Fibroblast of skin of right biceps (primary cell): ENCODE results near the gene RABL6.
"Not testable (repeated sequence)": the region's sequence is repeated elsewhere in the genome, so short reads cannot be mapped to it uniquely, and the experiment has no call there.

ENCODE experiments used
- DNase-seq: peaks from one replicate; pipeline ENCODE4 v3.0.0-alpha.2; 2013

Gene RABL6

GRCh38 chr9:136796775-136797347 is 10.9 kb upstream of the RABL6 start:
- DNase-seq = peak; percentile 33

DNA sequence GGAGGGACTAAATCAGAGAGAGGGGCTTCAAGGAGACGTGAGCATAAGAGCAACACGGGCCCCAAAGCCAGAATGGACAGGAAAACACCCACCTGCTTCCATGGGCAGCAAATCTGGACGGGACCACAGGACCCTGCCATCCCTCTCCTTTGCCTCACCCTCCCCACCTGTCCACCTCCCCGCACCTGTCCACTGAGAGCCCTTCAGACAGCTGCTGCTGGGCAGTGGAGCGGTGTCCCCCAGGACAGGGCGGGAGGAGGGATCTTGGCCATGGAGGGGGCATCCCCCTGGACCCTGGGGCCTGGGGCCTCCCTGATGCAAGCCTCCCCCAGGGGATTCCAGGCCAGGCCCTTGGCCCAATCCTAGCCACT is 9.1 kb upstream of the RABL6 start:
- DNase-seq = no peak

DNA sequence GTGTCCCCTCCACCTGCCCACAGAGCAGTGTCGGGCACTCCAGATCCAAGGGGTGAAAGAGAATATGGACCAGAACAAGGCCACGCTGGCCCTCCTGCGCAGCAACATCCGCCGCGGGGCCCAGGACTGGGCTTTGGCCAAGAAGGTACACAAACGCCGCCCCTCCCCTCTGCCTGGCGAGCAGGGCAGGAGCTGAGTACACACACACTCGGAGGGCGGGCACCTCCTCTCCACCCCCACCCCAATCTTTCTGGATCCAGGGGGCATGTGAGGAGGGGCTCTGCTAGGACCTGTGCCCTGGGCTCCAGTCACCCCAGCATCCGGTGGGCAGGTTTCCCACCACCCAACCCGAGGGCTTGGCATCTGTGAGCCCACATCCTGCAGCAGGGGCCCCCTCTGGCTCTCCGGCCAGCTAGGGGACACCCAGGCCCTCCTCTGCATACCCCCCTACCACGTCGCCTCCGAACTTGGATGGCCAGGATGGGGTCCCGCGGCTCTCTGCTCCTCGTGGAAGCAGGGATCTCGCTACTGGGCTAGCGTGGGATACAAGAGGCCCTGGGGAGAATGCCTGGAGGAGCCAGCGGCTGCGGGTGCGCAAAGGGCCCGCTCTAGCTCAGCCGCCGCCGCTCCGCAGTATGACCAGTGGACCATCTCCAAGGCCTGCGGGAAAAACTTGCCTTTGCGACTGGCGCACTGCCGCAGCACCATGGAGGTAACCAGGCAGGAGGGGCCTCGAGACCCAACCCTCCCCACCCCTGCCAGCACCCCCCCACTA is 8.5 kb upstream of the RABL6 start:
- no peak for DNase-seq

DNA sequence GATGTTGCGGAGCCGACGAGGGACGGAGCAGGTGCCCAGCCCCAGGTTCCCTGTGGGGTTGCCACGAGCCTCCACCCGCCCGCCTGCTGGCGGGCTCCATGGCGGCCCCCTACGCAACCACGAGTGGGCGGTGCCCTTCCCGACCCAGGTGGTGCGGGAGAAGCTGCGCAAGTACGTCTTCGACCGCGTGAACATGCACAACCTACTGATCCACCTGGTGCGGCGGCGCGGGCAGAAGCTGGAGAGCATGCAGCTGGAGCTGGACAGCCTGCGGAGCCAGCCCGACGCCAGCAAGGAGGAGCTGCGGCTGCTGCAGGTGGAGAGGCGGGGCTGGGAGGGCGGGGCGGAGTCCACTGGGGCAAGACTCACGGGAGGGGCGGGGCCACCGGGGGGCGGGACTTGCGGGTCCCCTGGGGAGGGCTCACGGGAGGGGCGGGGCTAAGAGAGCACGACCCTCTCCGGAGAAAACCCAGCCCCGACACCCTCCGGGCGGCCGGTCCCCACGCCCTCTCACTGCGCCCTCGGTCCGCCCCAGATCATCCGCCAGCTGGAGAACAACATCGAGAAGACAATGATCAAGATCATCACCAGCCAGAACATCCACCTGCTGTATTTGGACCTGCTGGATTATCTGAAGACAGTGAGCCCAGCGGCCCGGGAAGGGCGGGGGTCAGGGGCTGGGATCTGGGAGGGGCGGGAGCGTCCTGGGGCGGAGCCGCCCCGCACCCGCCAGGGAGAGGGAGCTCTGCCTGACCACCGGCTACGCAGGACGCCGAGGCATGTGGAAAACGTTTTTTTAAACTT is 7.7 kb upstream of the RABL6 start:
- peak; percentile 44 for DNase-seq

DNA sequence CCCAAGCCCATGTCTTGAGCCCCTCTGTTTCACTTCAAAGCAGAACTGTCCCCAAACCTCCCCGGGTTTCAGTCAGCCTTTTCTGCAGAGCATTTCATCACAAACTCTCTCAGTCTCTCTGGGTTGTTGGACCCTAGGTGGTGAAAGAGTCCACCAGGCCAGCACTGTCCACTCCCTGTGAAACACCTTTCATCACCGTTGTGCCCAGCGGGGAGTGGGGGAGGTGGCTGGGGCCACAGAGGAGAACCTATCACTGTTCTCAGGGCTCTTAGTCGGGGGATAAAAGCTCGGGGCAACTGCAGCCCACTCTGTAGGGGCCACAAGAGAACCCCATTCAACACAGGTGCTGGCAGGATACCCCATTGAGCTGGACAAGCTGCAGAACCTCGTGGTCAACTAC is 5.4 kb upstream of the RABL6 start:
- no peak for DNase-seq

- DNase-seq = not testable (repeated sequence)
Observed at GRCh38 chr9:136803009-136803550, 4.7 kb upstream of the RABL6 start.

- DNase-seq = no peak
Observed at GRCh38 chr9:136803551-136804508, 3.9 kb upstream of the RABL6 start.

DNA sequence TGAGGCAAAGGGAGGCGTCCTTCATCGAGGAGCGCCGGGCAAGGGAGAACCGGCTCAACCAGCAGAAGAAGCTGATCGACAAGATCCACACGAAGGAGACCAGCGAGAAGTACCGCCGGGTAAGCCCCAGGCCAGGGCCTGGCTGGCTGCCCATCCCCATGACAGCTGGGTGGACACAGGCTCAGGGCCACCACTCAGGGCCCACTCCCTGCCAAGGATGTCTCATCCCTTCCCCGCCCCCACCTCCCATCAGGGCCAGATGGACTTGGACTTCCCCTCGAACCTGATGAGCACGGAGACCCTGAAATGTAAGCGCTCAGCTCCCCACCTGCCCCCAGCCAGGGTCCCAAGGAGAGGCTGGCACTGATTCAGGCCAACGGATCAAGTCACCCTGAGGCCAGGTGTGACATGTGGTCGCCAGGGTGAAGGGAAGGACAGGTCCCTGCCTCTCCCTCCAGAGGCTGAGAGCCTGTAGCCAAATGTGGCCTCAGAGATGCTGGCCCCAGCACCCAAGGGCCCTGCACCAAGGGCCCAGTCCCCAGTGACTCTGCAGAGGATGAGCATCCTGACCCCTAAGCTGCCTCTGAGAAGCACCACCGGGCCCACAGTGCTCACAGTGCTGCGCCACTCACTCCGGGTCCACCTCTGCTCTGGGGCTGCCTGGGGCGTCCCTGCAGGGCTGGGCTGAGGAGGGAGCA is 3.1 kb upstream of the RABL6 start:
- no peak for DNase-seq

- no peak for DNase-seq
Observed at GRCh38 chr9:136805207-136805740, 2.5 kb upstream of the RABL6 start.

DNA sequence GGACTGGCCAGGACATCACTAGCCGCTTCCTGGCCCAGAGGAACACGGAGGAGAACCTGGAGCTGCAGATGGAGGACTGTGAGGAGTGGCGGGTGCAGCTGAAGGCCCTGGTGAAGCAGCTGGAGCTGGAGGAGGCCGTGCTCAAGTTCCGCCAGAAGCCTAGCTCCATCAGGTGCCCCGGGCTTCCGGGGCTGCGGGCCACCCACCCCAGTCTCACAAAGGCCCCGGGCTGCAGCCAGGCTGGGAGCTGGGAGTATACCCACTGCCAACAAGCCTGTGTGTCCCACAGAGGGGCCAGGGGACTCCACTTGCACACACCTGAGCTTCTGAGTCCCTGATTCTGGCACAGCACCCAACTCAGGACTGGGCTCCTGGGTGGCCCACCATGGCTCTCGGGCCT is 1.7 kb upstream of the RABL6 start:
- no peak for DNase-seq

DNA sequence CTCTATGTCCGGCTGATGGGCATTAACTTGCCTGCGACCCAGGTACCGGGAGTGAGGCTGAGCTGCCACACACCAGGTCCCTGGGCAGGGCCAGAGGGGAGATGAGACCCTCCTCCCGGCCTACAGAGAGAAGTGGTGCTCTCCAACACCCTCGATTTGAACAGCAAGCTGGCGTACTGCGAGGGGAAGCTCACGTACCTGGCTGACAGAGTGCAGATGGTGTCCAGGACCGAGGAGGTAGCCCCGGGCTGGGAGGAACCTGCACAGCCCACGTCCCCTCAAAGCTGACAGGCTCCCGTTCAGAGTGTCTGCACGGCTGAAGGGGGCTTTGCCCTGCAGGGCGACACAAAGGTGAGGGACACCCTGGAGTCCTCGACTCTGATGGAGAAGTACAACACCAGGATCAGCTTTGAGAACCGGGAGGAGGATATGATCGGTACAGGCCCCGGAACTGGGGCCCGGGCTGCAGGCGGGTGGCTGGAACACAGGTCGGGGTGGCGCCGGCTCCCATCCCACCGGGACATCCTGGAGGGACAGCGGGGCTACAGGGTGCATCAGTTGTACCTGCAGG is 1.0 kb upstream of the RABL6 start:
- no peak for DNase-seq

- DNase-seq = no peak
Observed at GRCh38 chr9:136808075-136808805, 492 bp downstream of the RABL6 start.

GRCh38 chr9:136808806-136809158 is 1.0 kb downstream of the RABL6 start:
- DNase-seq = peak; percentile 27

DNA sequence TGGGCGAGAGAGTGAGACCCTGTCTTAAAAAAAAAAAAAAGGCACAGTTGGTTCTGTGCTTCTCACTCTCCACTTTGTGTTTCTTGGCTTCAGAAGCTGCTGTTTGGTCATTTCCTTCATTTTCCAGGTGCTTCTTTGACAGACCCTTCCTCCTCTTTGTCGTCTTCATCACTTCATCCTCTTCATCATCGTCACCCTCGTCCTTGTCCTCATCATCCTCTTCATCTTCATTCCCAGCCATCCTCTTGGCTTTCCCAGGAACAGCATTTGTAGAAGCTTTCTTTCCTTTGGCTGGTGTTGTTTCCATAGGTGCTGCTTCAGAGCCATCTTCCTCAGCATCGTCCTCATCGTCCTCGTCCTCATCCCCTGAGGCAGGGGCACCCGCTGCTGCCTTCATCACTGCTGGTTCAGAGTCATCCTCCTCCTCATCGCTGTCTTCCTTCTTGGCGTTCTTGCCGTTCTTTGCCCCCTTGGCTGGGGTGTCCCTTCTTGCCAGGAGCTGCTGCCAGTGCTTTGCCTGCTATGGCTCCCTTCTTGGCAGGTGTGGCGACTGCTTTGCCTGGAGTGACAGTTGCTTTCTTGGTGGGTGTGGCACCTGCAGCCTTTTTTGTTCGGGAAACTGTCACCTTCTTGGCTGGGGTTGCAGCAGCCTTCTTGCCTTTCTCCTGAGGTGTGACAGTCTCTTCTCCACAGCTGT is 7.1 kb downstream of the RABL6 start:
- DNase-seq = no peak

GRCh38 chr9:136815422-136815782 is 7.7 kb downstream of the RABL6 start:
- DNase-seq = no peak

DNA sequence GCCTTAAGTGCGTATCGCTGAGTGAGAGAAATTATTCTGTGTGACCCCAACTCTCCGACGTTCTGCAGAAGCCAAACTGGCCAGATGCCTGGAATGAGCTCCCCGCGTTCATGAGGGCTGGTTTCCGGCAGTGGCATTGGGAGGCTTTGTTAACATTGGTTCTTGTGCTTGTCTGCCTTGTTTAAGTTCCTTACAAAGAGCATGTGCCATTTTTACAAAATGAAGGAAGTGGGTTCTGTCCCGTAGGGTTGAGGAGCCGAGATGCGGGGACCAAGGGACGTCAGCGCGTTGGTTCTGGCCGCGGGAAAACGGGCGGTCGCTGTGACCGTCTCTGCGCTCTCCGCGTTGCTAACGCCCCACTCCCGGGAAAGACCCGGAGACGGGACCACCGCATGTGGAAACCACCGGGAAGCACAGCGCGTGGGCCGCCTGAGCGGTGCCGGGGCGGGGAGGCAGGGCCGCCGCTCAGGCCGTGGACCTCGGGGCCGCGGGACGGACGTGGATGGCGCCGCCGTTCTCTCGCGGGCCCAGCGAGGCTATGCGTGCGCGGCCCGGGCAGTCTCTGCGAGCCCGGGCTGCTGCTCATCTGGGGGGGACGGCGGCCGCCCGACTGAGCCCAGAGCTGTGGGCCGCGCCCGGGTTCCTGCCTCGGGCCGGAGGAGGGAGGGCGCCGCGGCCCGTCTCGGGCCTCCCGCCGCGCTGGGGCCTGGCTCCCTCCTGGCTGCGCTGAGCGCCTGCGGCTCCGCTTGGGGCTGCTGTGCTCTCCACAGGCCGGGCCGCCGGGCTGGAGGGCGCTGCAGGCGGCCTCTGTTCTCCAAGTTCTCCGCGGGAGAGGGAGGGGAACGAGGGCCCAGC is 13.4 kb downstream of the RABL6 start:
- DNase-seq = no peak

DNA sequence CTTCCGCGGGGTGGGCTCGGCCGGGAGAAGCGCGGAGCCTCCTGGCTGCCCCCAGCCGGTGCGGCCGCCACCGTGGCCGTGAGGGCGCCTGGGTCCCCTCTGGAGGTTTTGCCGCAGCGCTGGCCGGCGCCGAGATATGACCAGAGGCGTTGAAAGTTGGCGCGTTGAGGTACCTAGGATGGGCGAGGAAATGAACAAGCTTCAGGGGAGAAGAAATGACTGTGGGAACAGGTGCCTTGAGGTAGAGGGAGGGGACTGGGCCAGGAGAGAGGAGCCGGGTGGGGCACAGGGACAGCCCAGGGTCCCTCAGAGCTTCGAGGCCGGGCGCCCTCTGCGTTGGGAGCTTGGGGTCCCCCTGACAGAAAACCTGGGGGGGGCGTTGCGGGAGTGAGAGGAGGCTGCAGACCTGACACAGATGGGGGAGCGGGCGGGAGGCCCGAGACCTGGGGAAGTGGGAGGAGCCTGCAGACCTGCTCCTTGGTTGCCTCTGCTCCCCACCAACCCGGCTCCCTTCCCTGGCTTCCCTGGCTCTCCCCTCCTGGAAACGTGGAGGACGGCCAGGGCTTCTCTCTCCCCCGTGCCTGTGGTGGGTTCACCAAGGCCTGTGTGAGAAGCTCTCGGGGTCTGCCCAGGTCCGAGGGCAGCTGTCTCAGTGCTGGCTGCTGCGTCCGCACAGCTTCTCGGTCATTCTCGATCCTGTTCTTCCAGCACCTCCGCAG is 14.2 kb downstream of the RABL6 start:
- DNase-seq = no peak
